HEK293 (cell line): ENCODE results near the gene KRTAP10-4.

Experiments
- CTCF ChIA-PET: fragments of 350-600 bp; formaldehyde crosslinking; extraction: SDS; loops from one replicate; lab custom pipeline; 2021; ENCODE audit warnings: antibody characterized with exemption; lab: Yijun Ruan, JAX
- POLR2A ChIA-PET: fragments of 300-600 bp; formaldehyde crosslinking; extraction: SDS; loops from one replicate; lab custom pipeline; 2020; ENCODE audit warnings: antibody characterized with exemption, inconsistent platforms; lab: Yijun Ruan, JAX
- H3K27ac ChIP-seq: fragments of 200-500 bp; sonication (Bioruptor generic); 2 replicates; pipeline ENCODE4 v1.5.1; 2014; ENCODE audit warnings: low read depth, low read length, control low read depth, inconsistent platforms; ENCODE audit errors: extremely low read depth
- H3K36me3 ChIP-seq, 2 experiments: fragments of 200-500 bp in 1 of 2; sonication (Bioruptor generic) in 1 of 2; 1 replicate in 1 of 2; 2 replicates in 1 of 2; pipeline ENCODE4 v1.5.1; 2014 to 2017; ENCODE audit warnings: inconsistent platforms in 2 of 2, low read length in 2 of 2; ENCODE audit not compliant: control insufficient read depth in 2 of 2, insufficient read depth in 1 of 2
- H3K4me1 ChIP-seq: fragments of 200-500 bp; sonication (Bioruptor generic); 2 replicates; pipeline ENCODE4 v1.5.1; 2014; ENCODE audit warnings: mild to moderate bottlenecking, low read length, inconsistent platforms; ENCODE audit not compliant: control insufficient read depth, insufficient read depth
- H3K4me3 ChIP-seq: 2 replicates; pipeline ENCODE4 v1.5.1; 2011; ENCODE audit warnings: low read depth, mild to moderate bottlenecking, control low read depth, low read length, moderate library complexity
- H3K9me3 ChIP-seq: fragments of 200-500 bp; sonication (Bioruptor generic); 2 replicates; pipeline ENCODE4 v1.5.1; 2014; ENCODE audit warnings: low read depth, low read length, inconsistent platforms; ENCODE audit not compliant: control insufficient read depth, insufficient read depth
- FEZF1 ChIP-seq: fragments of 450-650 bp; formaldehyde crosslinking; IDR thresholded peaks from 2 replicates; pipeline ENCODE4 v1.5.1; 2016; ENCODE audit warnings: missing biosample characterization, missing genetic modification characterization
- GLIS2 ChIP-seq: fragments of 450-650 bp; formaldehyde crosslinking; IDR thresholded peaks from 2 replicates; pipeline ENCODE4 v1.5.1; 2016; ENCODE audit warnings: missing biosample characterization, missing genetic modification characterization
- SP7 ChIP-seq: fragments of 450-650 bp; formaldehyde crosslinking; IDR thresholded peaks from 2 replicates; pipeline ENCODE4 v1.5.1; 2016; ENCODE audit warnings: missing biosample characterization, missing genetic modification characterization
- YY1 ChIP-seq: fragments of 450-650 bp; formaldehyde crosslinking; IDR thresholded peaks from 2 replicates; pipeline ENCODE4 v1.5.1; 2018; ENCODE audit warnings: missing biosample characterization, missing genetic modification characterization
- ZEB2 ChIP-seq: fragments of 450-650 bp; formaldehyde crosslinking; IDR thresholded peaks from 2 replicates; pipeline ENCODE4 v1.5.1; 2016; ENCODE audit warnings: missing biosample characterization, missing genetic modification characterization
- ZFHX2 ChIP-seq: fragments of 450-650 bp; formaldehyde crosslinking; conservative IDR thresholded peaks from 2 replicates; pipeline ENCODE4 v1.5.1; 2016; ENCODE audit warnings: missing biosample characterization, missing genetic modification characterization
- ZNF121 ChIP-seq: fragments of 450-650 bp; formaldehyde crosslinking; IDR thresholded peaks from 2 replicates; pipeline ENCODE4 v1.5.1; 2016; ENCODE audit warnings: missing biosample characterization, missing genetic modification characterization
- ZNF138 ChIP-seq: fragments of 450-650 bp; formaldehyde crosslinking; IDR thresholded peaks from 2 replicates; pipeline ENCODE4 v1.5.1; 2016; ENCODE audit warnings: missing biosample characterization, missing genetic modification characterization, borderline replicate concordance
- ZNF146 ChIP-seq: fragments of 450-650 bp; formaldehyde crosslinking; IDR thresholded peaks from 2 replicates; pipeline ENCODE4 v1.5.1; 2016; ENCODE audit warnings: missing biosample characterization, missing genetic modification characterization
- ZNF157 ChIP-seq: fragments of 450-650 bp; formaldehyde crosslinking; IDR thresholded peaks from 2 replicates; pipeline ENCODE4 v1.5.1; 2016; ENCODE audit warnings: missing biosample characterization, missing genetic modification characterization
- ZNF19 ChIP-seq: fragments of 450-650 bp; formaldehyde crosslinking; IDR thresholded peaks from 2 replicates; pipeline ENCODE4; 2016; ENCODE audit warnings: missing biosample characterization, missing genetic modification characterization, low read depth
- ZNF214 ChIP-seq: fragments of 450-650 bp; formaldehyde crosslinking; IDR thresholded peaks from 2 replicates; pipeline ENCODE4 v1.5.1; 2017; ENCODE audit warnings: missing biosample characterization, mild to moderate bottlenecking, missing genetic modification characterization, borderline replicate concordance
- ZNF292 ChIP-seq: fragments of 450-650 bp; formaldehyde crosslinking; IDR thresholded peaks from 2 replicates; pipeline ENCODE4 v1.5.1; 2016; ENCODE audit warnings: low read depth, missing biosample characterization, missing genetic modification characterization, borderline replicate concordance
- ZNF324 ChIP-seq: fragments of 450-650 bp; formaldehyde crosslinking; IDR thresholded peaks from 2 replicates; pipeline ENCODE4 v1.5.1; 2016; ENCODE audit warnings: missing biosample characterization, missing genetic modification characterization
- ZNF335 ChIP-seq: fragments of 450-650 bp; formaldehyde crosslinking; conservative IDR thresholded peaks from 2 replicates; pipeline ENCODE4 v1.5.1; 2016; ENCODE audit warnings: missing biosample characterization, missing genetic modification characterization
- ZNF366 ChIP-seq: fragments of 450-650 bp; formaldehyde crosslinking; conservative IDR thresholded peaks from 2 replicates; pipeline ENCODE4 v1.5.1; 2016; ENCODE audit warnings: missing biosample characterization, missing genetic modification characterization
- ZNF558 ChIP-seq: fragments of 450-650 bp; formaldehyde crosslinking; IDR thresholded peaks from 2 replicates; pipeline ENCODE4 v1.5.1; 2016; ENCODE audit warnings: missing biosample characterization, missing genetic modification characterization
- ZNF596 ChIP-seq: fragments of 450-650 bp; IDR thresholded peaks from 2 replicates; pipeline ENCODE4 v1.5.0; 2018; ENCODE audit warnings: missing biosample characterization, mild to moderate bottlenecking, missing genetic modification characterization, moderate library complexity
- ZNF626 ChIP-seq: fragments of 450-650 bp; sonication (Bioruptor Pico); formaldehyde crosslinking; IDR thresholded peaks from 2 replicates; pipeline ENCODE4 v1.5.1; 2018; ENCODE audit warnings: missing biosample characterization, missing genetic modification characterization, inconsistent platforms
- ZXDB ChIP-seq: fragments of 450-650 bp; formaldehyde crosslinking; IDR thresholded peaks from 2 replicates; pipeline ENCODE4 v1.5.1; 2016; ENCODE audit warnings: missing biosample characterization, missing genetic modification characterization
- TF ChIP-seq, protein P1 (sequence below): fragments of 450-650 bp; formaldehyde crosslinking; conservative IDR thresholded peaks from 2 replicates; pipeline ENCODE4 v1.5.1; 2016; ENCODE audit warnings: low read depth, missing biosample characterization, missing genetic modification characterization
- TF ChIP-seq, protein P2 (sequence below): fragments of 450-650 bp; formaldehyde crosslinking; IDR thresholded peaks from 2 replicates; pipeline ENCODE4 v1.5.1; 2017; ENCODE audit warnings: missing biosample characterization, mild to moderate bottlenecking, missing genetic modification characterization, moderate library complexity
- TF ChIP-seq, protein P3 (sequence below): fragments of 450-650 bp; formaldehyde crosslinking; IDR thresholded peaks from 2 replicates; pipeline ENCODE4 v1.5.1; 2016; ENCODE audit warnings: missing biosample characterization, missing genetic modification characterization
- TF ChIP-seq, protein P4 (sequence below): fragments of 450-650 bp; formaldehyde crosslinking; IDR thresholded peaks from 2 replicates; pipeline ENCODE4 v1.5.1; 2016; ENCODE audit warnings: missing biosample characterization, missing genetic modification characterization, low read depth

The KRTAP10-4 gene

DNA sequence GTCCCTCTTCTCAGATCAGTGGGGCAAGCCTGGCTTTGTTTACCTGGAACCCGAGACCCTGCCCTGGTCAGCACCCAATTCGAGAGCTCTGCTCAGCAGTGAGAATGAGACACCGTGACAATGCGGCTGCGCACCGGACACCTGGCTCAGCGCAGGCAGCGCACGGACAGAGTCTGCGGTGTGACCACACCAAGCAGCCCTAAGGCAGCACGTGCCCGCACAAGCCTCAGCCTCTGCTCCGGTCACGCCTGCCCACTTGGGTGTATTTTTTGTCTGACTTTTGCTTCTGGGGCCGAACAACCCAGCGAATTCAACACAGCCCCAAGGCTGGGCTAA lies 43.0 kb downstream of the KRTAP10-4 start (continued):
- TF ChIP-seq, protein P1, sequence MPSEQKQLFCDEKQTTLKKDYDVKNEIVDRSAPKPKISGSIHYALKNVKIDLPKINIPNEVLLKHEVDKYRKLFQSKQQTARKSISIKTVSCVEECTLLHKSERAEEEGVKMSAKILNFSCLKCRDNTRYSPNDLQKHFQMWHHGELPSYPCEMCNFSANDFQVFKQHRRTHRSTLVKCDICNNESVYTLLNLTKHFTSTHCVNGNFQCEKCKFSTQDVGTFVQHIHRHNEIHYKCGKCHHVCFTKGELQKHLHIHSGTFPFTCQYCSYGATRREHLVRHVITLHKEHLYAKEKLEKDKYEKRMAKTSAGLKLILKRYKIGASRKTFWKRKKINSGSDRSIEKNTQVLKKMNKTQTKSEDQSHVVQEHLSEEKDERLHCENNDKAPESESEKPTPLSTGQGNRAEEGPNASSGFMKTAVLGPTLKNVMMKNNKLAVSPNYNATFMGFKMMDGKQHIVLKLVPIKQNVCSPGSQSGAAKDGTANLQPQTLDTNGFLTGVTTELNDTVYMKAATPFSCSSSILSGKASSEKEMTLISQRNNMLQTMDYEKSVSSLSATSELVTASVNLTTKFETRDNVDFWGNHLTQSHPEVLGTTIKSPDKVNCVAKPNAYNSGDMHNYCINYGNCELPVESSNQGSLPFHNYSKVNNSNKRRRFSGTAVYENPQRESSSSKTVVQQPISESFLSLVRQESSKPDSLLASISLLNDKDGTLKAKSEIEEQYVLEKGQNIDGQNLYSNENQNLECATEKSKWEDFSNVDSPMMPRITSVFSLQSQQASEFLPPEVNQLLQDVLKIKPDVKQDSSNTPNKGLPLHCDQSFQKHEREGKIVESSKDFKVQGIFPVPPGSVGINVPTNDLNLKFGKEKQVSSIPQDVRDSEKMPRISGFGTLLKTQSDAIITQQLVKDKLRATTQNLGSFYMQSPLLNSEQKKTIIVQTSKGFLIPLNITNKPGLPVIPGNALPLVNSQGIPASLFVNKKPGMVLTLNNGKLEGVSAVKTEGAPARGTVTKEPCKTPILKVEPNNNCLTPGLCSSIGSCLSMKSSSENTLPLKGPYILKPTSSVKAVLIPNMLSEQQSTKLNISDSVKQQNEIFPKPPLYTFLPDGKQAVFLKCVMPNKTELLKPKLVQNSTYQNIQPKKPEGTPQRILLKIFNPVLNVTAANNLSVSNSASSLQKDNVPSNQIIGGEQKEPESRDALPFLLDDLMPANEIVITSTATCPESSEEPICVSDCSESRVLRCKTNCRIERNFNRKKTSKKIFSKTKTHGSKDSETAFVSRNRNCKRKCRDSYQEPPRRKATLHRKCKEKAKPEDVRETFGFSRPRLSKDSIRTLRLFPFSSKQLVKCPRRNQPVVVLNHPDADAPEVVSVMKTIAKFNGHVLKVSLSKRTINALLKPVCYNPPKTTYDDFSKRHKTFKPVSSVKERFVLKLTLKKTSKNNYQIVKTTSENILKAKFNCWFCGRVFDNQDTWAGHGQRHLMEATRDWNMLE (tag by site-specific recombination), result no peak
- TF ChIP-seq FEZF1 (tag by site-specific recombination) (no peak), ZNF626 (tag by site-specific recombination) (no peak), ZNF335 (no peak), ZEB2 (tag by site-specific recombination) (no peak), ZNF146 (no peak), ZNF214 (tag by site-specific recombination) (no peak), ZXDB (tag by site-specific recombination) (no peak), YY1 (tag by site-specific recombination) (no peak), ZNF558 (no peak), ZNF596 (tag by site-specific recombination) (no peak)
- TF ChIP-seq, protein P2, sequence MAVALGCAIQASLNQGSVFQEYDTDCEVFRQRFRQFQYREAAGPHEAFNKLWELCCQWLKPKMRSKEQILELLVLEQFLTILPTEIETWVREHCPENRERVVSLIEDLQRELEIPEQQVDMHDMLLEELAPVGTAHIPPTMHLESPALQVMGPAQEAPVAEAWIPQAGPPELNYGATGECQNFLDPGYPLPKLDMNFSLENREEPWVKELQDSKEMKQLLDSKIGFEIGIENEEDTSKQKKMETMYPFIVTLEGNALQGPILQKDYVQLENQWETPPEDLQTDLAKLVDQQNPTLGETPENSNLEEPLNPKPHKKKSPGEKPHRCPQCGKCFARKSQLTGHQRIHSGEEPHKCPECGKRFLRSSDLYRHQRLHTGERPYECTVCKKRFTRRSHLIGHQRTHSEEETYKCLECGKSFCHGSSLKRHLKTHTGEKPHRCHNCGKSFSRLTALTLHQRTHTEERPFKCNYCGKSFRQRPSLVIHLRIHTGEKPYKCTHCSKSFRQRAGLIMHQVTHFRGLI (tag by site-specific recombination), result no peak
- TF ChIP-seq, protein P3, sequence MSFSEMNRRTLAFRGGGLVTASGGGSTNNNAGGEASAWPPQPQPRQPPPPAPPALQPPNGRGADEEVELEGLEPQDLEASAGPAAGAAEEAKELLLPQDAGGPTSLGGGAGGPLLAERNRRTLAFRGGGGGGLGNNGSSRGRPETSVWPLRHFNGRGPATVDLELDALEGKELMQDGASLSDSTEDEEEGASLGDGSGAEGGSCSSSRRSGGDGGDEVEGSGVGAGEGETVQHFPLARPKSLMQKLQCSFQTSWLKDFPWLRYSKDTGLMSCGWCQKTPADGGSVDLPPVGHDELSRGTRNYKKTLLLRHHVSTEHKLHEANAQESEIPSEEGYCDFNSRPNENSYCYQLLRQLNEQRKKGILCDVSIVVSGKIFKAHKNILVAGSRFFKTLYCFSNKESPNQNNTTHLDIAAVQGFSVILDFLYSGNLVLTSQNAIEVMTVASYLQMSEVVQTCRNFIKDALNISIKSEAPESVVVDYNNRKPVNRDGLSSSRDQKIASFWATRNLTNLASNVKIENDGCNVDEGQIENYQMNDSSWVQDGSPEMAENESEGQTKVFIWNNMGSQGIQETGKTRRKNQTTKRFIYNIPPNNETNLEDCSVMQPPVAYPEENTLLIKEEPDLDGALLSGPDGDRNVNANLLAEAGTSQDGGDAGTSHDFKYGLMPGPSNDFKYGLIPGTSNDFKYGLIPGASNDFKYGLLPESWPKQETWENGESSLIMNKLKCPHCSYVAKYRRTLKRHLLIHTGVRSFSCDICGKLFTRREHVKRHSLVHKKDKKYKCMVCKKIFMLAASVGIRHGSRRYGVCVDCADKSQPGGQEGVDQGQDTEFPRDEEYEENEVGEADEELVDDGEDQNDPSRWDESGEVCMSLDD (tag by site-specific recombination), result no peak

DNA sequence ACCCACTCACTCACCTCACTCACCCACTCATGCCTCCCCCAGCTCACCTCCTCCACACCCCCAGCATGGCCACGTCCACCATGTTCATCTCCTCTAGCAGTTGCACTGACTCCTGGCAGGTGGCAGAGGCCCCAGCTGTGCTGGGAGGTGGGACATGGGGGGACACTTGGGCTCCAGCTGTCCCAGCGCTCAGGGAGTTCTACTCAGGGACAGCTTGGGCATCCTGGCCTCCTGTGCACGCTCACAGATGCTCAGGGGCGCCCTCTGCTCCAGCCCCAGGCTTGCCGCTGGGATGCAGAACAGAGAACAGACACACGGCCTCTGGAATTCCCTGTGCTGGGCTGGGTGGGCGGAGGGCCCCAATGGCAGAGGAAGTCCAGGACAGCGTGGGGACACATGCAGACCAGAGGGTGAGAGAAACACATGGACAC lies 43.6 kb downstream of the KRTAP10-4 start:
- POLR2A ChIA-PET, result no interaction called here
- TF ChIP-seq SP7 (tag by site-specific recombination), result no peak
- TF ChIP-seq ZFHX2 (tag by site-specific recombination), result peak; percentile 39
- Histone ChIP-seq H3K4me1 (no peaks in the 10 kb centered on the region), H3K9me3 (no peaks in the 10 kb centered on the region), H3K36me3 (no peaks in the 10 kb centered on the region), H3K4me3 (no peak overlapping the region), H3K27ac (no peak overlapping the region)
- CTCF ChIA-PET, result interaction anchor here (0.6 kb wide), 1 partner anchor 314 kb away, joined by 5 read pairs; no protein-coding TSS in a partner anchor

DNA sequence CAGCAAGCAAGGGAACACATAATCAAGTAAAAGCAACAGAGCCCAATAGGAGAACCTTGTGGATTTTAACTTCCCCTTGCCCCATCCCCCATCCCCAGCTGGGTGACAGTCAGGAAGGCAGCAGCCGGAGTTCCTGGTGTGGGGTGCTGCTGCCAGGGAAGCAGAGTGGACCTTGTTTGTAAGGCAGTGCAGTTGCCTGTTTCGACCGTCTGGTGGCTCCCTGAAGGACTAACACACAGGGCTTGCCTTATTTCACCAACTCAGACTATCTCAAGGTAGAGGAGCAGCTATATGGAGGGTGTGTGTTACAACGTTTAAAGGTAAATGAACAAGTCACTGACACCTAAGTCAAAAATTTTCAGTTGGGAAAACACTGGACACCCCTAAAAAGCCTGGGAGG lies 45.0 kb downstream of the KRTAP10-4 start:
- no peak overlapping the region for H3K27ac ChIP-seq
- H3K9me3 ChIP-seq, result no peaks in the 10 kb centered on the region
- no peaks in the 10 kb centered on the region for H3K36me3 ChIP-seq
- POLR2A ChIA-PET, result no interaction called here
- no peak overlapping the region for H3K4me3 ChIP-seq
- CTCF ChIA-PET, result interaction anchor here (0.6 kb wide), 1 partner anchor 683 kb away, joined by 3 read pairs; no protein-coding TSS in a partner anchor
- no peaks in the 10 kb centered on the region for H3K4me1 ChIP-seq
- no peak for TF ChIP-seq ZNF138 (tag by site-specific recombination)
- TF ChIP-seq ZNF121 (tag by site-specific recombination), result no peak
- TF ChIP-seq ZNF292, result no peak
- no peak for TF ChIP-seq ZNF157
- TF ChIP-seq ZNF19 (tag by site-specific recombination), result no peak
- TF ChIP-seq GLIS2 (tag by site-specific recombination), result no peak
- TF ChIP-seq, protein P4, sequence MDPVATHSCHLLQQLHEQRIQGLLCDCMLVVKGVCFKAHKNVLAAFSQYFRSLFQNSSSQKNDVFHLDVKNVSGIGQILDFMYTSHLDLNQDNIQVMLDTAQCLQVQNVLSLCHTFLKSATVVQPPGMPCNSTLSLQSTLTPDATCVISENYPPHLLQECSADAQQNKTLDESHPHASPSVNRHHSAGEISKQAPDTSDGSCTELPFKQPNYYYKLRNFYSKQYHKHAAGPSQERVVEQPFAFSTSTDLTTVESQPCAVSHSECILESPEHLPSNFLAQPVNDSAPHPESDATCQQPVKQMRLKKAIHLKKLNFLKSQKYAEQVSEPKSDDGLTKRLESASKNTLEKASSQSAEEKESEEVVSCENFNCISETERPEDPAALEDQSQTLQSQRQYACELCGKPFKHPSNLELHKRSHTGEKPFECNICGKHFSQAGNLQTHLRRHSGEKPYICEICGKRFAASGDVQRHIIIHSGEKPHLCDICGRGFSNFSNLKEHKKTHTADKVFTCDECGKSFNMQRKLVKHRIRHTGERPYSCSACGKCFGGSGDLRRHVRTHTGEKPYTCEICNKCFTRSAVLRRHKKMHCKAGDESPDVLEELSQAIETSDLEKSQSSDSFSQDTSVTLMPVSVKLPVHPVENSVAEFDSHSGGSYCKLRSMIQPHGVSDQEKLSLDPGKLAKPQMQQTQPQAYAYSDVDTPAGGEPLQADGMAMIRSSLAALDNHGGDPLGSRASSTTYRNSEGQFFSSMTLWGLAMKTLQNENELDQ, result no peak
- TF ChIP-seq ZNF366 (tag by site-specific recombination), result no peak
- no peak for TF ChIP-seq ZNF324 (tag by site-specific recombination)
